Measurements from ENCODE around the gene ZFTA. TPM values are rescaled to one million over a fixed set of nuclear protein-coding genes. Genes with fewer than 3 reads are reported as not detected.

ZFTA gene
- total and polyA plus RNA-seq, 2 donors (not counting 1 experiment from before 2014, with no cell fraction given) = 3.4 to 11.8 TPM

- DNase-seq = peak; percentile 76
- peak within 1 kb of the TSS; percentile 89 for H2AFZ ChIP-seq (ENCODE audit: insufficient read depth, low read depth, low read length, poor library complexity, severe bottlenecking)
- H3K4me2 ChIP-seq (replicated peaks; ENCODE audit: low read depth, low read length, poor library complexity, severe bottlenecking) = peak within 1 kb of the TSS; percentile 91
- intact Hi-C loops (cut with micrococcal nuclease) = loop anchor here (1.0 to 2.0 kb wide), 2 partner anchors 24 to 44 kb away; partner anchors contain the start of gene ZFTA
- peaks cover 22% of the 10 kb centered on the region for H3K4me1 Mint-ChIP-seq
- peak within 1 kb of the TSS; percentile 34 to 91 (median 83) for H3K4me3 ChIP-seq (ENCODE audit: control extremely low read depth in 1 of 5, extremely low read depth in 1 of 5, insufficient read depth in 1 of 5, low read depth in 2 of 5, low read length in 4 of 5)
- no peaks in the 10 kb centered on the region for H4K20me1 ChIP-seq (ENCODE audit: control insufficient read depth, insufficient read depth, low read length, poor library complexity, severe bottlenecking)
- H3K36me3 ChIP-seq (replicated peaks in 1 of 2; ENCODE audit: control extremely low read depth in 1 of 2, control insufficient read depth in 1 of 2, extremely low read depth in 1 of 2, insufficient read depth in 2 of 2, low read length in 1 of 2) = no peaks in the 10 kb centered on the region
- H3K9me3 Mint-ChIP-seq (ENCODE audit: insufficient read depth) = no peaks in the 10 kb centered on the region
- TF ChIP-seq CTCF (IDR thresholded peaks at IDR 0.05) (no peak), EZH2 (IDR thresholded peaks at IDR 0.05; ENCODE audit: borderline replicate concordance, insufficient read depth, low read depth, low read length, poor library complexity, severe bottlenecking) (no peak)
- CTCF ChIA-PET = no interaction called here
- POLR2A ChIA-PET = interaction anchor here (0.9 to 1.0 kb wide), 2 partner anchors 10 to 25 kb away, joined by 3 to 8 read pairs; partner anchors contain the start of gene MARK2
- H3K4me3 Mint-ChIP-seq = peak within 1 kb of the TSS; percentile 86
- H3K9ac ChIP-seq (ENCODE audit: low read length) = peak within 1 kb of the TSS; percentile 88
- peak within 1 kb of the TSS; percentile 41 for H3K27ac Mint-ChIP-seq
- H3K27me3 Mint-ChIP-seq = no peaks in the 10 kb centered on the region
- under 1% methylated on average over 65 of the region's 65 CpGs for WGBS (ENCODE audit: insufficient coverage)
- peaks cover 13 to 18% of the 10 kb centered on the region in 2 donors for H3K4me1 ChIP-seq (ENCODE audit: control insufficient read depth in 2 of 2, insufficient read depth in 2 of 2, low read length in 2 of 2)
- peak; percentile 95 for ATAC-seq (ENCODE audit: low read depth)
- H3K27me3 ChIP-seq (replicated peaks in 1 of 4; ENCODE audit: control extremely low read depth in 1 of 4, control insufficient read depth in 3 of 4, insufficient read depth in 4 of 4, low read length in 3 of 4) = no peaks in the 10 kb centered on the region
- peak within 1 kb of the TSS in 1 of 2 donors; percentile 59 for H3K27ac ChIP-seq (ENCODE audit: low read length in 2 of 2)
- H3K79me2 ChIP-seq (ENCODE audit: control insufficient read depth, insufficient read depth, low read length) = peaks cover 9% of the 10 kb centered on the region
- H3K9me3 ChIP-seq (ENCODE audit: control extremely low read depth in 1 of 3, control insufficient read depth in 2 of 3, insufficient read depth in 1 of 3, low read length in 2 of 3) = no peaks in the 10 kb centered on the region
Observed at GRCh38 chr11:63813035-63813562, 44.5 kb upstream of the ZFTA start, which contains the start of gene SPINDOC. Gene SPINDOC, plus strand, starts transcription at chr11:63813456. Its CDS starts 231 bp downstream, at chr11:63813687.

- H3K4me3 Mint-ChIP-seq = no peak overlapping the region
- H3K9me3 Mint-ChIP-seq (ENCODE audit: insufficient read depth) = no peaks in the 10 kb centered on the region
Observed at GRCh38 chr11:63811522-63811921, 42.9 kb upstream of the ZFTA start.

More at GRCh38 chr11:63811522-63811921, 42.9 kb upstream of the ZFTA start:
- no peak for DNase-seq
- Mint-ChIP-seq H3K27ac (no peak overlapping the region), H3K4me1 (peaks cover 22% of the 10 kb centered on the region), H3K27me3 (no peaks in the 10 kb centered on the region)
- H2AFZ ChIP-seq (ENCODE audit: insufficient read depth, low read depth, low read length, poor library complexity, severe bottlenecking) = no peak overlapping the region
- peaks cover 9% of the 10 kb centered on the region for H3K79me2 ChIP-seq (ENCODE audit: control insufficient read depth, insufficient read depth, low read length)
- no peaks in the 10 kb centered on the region for H3K36me3 ChIP-seq (replicated peaks in 1 of 2; ENCODE audit: control extremely low read depth in 1 of 2, control insufficient read depth in 1 of 2, extremely low read depth in 1 of 2, insufficient read depth in 2 of 2, low read length in 1 of 2)
- WGBS (ENCODE audit: insufficient coverage) = 100% methylated on average over 2 of the region's 3 CpGs
- intact Hi-C loops (cut with micrococcal nuclease) = no loop called here
- H3K4me2 ChIP-seq (replicated peaks; ENCODE audit: low read depth, low read length, poor library complexity, severe bottlenecking) = no peak overlapping the region
- no peak overlapping the region for H3K4me3 ChIP-seq (ENCODE audit: control extremely low read depth in 1 of 5, extremely low read depth in 1 of 5, insufficient read depth in 1 of 5, low read depth in 2 of 5, low read length in 4 of 5)
- H4K20me1 ChIP-seq (ENCODE audit: control insufficient read depth, insufficient read depth, low read length, poor library complexity, severe bottlenecking) = no peaks in the 10 kb centered on the region
- H3K4me1 ChIP-seq (ENCODE audit: control insufficient read depth in 2 of 2, insufficient read depth in 2 of 2, low read length in 2 of 2) = peaks cover 13 to 18% of the 10 kb centered on the region in 2 donors
- H3K9ac ChIP-seq (ENCODE audit: low read length) = no peak overlapping the region
- CTCF ChIA-PET = interaction anchor here (0.6 to 1.8 kb wide), 2 partner anchors 25 to 1477 kb away, joined by 5 to 6 read pairs; no protein-coding TSS in a partner anchor
- no peak for TF ChIP-seq EZH2 (IDR thresholded peaks at IDR 0.05; ENCODE audit: borderline replicate concordance, insufficient read depth, low read depth, low read length, poor library complexity, severe bottlenecking)
- no peak for TF ChIP-seq CTCF (IDR thresholded peaks at IDR 0.05)
- no peak overlapping the region for H3K27ac ChIP-seq (ENCODE audit: low read length in 2 of 2)
- H3K27me3 ChIP-seq (replicated peaks in 1 of 4; ENCODE audit: control extremely low read depth in 1 of 4, control insufficient read depth in 3 of 4, insufficient read depth in 4 of 4, low read length in 3 of 4) = no peaks in the 10 kb centered on the region
- POLR2A ChIA-PET = no interaction called here
- no peak for ATAC-seq (ENCODE audit: low read depth)
- H3K9me3 ChIP-seq (ENCODE audit: control extremely low read depth in 1 of 3, control insufficient read depth in 2 of 3, insufficient read depth in 1 of 3, low read length in 2 of 3) = no peaks in the 10 kb centered on the region

Measured in B cell (primary cell).